HG03139 (cell line): ENCODE data around the gene TRIM47.

Experiments used
- ATAC-seq: cut with Tn5 transposase; IDR thresholded peaks from one replicate; pipeline ENCODE4 v1.9.1; 2021; ENCODE audit not compliant: unreplicated experiment

The TRIM47 gene, protein sequence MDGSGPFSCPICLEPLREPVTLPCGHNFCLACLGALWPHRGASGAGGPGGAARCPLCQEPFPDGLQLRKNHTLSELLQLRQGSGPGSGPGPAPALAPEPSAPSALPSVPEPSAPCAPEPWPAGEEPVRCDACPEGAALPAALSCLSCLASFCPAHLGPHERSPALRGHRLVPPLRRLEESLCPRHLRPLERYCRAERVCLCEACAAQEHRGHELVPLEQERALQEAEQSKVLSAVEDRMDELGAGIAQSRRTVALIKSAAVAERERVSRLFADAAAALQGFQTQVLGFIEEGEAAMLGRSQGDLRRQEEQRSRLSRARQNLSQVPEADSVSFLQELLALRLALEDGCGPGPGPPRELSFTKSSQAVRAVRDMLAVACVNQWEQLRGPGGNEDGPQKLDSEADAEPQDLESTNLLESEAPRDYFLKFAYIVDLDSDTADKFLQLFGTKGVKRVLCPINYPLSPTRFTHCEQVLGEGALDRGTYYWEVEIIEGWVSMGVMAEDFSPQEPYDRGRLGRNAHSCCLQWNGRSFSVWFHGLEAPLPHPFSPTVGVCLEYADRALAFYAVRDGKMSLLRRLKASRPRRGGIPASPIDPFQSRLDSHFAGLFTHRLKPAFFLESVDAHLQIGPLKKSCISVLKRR

GRCh38 chr17:75878174-75878998 lies at the start of gene TRIM47:
TSS of gene TRIM47 (minus strand) at chr17:75878581. CDS start at chr17:75878548, 33 bp downstream.
- ATAC-seq = peak; percentile 11

DNA sequence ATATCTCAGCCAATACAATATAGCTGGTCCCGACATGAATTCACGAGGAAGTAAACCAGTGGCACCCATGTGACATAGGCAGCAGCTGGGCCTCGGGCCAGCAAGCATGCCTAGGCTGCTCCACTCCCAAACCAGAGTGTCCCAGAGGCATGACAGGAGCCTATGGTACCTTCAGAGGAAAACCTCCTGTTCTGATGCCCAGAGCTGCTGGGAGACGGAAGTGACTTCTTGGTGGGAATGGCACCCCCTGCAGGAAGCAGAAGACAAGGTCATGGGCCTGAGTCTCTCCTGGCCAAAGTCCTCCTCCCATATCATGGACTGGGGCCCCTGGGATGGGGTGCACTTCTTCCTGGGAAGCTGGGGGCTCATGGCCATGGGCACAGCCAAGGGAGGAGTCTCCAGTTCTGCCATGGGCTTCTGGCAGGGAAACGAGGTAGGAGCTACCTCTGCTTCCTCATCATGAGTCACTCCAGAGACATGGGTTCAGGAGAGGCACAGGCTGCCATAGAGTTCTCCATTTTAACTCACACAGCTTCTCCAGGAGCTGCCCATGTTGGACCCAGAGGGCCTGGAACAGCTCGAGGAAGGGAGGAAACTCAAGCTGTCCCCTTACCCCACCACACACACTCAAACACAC lies 49.0 kb upstream of the TRIM47 start:
- ATAC-seq = no peak

- ATAC-seq = no peak
Measured at GRCh38 chr17:75926456-75926855, 48.1 kb upstream of the TRIM47 start.

GRCh38 chr17:75925912-75926311 lies 47.5 kb upstream of the TRIM47 start:
- ATAC-seq = no peak

DNA sequence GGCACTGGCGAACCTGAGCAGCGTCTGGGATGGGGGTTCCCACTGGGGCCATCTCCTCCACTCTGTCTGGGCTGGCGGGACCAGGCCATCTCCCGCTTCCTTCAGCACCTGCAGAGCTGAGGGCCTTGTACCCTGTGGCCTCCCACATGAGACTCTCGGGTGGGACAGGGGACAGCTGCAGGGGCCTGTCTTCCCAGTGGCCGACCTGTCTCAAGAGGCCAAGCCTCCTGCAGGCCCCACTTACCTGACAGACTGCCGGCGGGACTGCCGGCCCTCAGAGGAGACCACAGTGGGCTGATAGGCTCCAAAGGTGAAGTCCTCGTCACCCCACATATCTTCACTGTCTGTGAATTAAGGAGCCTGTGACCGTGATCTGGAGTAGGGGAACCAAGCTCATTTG lies 46.7 kb upstream of the TRIM47 start:
- no peak for ATAC-seq

GRCh38 chr17:75922963-75923874 lies 44.8 kb upstream of the TRIM47 start:
- ATAC-seq = no peak

- no peak for ATAC-seq
Measured at GRCh38 chr17:75922173-75922961, 44.0 kb upstream of the TRIM47 start.

DNA sequence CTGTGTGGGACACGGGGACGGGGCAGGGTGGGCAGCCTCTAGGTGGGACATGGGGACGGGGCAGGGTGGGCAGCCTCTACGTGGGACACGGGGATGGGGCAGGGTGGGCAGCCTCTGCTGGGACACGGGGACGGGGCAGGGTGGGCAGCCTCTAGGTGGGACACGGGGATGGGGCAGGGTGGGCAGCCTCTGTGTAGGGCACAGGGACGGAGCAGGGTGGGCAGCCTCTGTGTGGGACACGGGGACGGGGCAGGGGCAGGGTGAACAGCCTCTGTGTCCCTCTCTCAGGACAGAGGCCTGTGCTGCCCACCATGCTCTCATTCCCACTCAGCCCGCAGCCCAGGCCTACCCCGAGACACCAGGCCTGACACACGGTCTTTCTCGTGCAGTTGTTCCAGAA lies 43.2 kb upstream of the TRIM47 start:
- no peak for ATAC-seq

DNA sequence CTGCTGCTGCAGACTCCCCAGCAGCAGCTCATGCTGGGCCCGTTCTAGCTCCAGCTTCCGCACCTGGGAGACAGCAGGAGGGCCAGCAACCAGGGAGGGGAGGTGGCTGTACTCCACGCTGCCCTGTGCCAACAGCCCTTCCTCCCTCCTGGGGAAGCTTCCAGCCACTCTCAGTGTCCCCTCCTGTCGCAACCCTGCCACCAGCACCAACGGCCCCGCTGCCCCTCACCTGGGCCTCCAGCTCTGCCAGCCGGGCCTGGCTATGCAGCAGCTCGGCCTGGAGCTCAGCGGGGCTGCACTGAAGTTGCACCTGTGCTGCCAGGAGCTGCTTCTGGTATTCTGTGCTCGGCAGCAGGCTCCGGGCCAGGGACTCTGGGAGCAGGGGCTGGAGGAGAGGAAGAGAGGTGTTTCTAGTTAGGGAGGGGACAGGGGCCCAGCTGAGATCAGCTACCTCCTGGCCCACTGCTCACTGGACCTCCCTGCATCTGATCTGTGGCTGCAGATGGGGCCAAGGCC lies 41.7 kb upstream of the TRIM47 start:
- no peak for ATAC-seq

DNA sequence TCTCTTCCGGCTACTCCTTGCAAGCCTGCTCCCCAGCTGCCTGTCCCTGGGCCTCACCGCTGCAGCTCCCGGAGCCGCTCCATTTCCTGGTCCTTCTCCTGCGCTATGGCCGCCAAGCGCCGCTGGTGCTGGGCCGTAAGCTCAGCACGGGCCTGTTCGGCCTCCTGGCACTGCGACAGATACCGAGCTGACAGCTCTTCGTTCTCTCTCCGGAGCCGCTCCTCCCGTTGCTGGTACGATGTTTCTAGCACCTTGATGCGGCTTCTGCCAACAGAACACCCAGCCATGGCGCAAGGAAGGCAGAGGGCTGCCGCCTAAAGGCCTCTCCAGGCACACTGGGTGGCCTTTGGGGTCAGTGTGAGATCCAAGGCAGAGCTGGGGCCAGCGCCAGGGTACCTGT lies 41.2 kb upstream of the TRIM47 start:
- ATAC-seq = no peak

DNA sequence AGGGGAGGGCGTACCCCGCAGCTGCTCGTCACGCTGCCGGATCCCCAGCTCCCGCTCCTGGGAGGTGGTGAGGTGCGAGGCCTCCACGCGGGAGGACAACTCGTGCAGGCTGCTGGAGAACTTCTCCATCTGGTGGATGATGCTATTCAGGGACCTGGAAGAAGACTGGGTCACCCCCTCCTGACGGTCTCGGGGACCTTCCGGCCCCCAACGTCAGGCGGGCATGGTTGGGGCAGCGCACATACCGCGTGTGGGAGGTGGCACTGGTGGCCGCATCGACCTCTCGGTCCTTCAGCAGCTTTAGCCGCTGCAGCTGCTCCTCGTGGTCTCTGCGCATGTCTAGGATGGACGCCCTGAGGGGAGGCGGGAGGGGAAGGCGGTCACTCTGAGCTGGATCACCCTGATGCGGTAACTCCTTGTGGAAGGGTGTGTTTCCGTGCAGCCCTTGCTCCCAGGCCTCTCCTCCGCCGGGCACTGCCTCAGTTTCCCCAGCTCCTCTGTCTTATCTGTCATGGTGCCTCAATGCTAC lies 39.6 kb upstream of the TRIM47 start:
- no peak for ATAC-seq

GRCh38 chr17:75917141-75917916 lies 38.9 kb upstream of the TRIM47 start:
- ATAC-seq = no peak

DNA sequence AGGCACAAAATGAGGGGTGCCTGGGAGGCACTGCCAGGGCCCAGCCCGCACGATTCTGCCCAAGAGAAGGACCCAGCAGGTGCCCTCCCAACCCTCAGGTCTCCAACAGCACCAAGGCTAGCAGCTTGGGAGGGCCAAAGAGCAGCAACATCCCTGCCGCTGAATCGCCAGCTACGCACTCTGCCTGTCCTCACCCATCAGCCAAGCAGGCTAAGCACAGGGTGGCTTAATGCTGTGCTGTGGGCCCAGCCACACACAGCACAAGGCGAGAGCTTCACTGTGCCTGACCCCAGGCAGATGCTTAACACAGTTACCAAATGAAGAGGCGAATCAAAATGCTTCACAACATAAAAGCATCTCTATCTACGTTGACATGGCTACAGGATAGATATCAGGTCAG lies 36.9 kb upstream of the TRIM47 start:
- ATAC-seq = no peak

DNA sequence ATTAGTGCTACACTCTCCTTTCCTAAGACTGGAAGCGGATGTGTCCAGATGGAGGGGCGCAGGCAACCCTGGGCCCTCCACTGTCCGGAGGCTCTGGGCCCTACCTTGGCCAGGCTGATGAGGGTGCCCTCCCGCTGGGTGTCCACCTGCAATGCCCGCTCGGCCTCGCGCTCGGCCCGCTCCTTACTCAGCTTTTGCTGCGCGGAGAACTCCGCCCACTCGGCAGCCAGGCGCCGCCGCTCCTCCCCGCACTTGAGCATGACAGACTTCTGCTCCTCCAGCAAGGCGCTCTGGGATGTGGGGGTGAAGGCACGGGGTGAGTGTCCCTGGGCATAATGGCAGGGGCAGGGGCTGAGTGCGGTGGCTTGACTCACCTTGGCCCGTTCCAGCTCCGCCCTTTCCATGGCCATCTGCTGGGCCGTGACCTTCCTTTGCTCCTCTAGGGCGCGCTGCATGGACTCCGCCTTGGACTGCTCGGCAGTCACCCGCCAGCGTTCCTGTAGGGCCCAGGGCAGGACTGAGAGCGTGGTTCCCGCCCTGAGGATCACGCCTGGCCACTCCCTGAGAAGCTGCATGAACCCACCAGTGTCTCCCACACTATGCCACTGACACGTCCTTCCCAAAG lies 36.4 kb upstream of the TRIM47 start:
- no peak for ATAC-seq

GRCh38 chr17:75913537-75914210 lies 35.3 kb upstream of the TRIM47 start:
- no peak for ATAC-seq

DNA sequence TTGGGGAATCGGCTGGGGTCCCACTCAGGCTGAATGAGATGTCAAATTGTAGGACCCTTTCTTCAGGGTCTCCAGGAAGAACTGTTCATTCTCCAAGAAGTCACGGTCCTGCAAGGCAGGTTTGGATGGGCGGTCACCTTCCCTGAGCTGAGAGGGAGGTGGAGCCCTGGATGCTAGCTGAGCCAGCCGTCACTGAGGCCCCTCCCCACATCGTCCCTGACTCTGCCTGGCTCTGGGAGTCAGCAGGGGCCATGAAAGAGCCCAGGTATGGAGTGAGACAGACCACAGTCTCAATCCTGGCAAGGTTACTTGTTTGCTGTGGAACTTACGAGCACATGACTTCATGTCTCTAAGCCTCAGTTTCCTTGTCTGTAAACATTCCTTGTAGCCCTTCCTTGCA lies 32.3 kb upstream of the TRIM47 start:
- no peak for ATAC-seq

DNA sequence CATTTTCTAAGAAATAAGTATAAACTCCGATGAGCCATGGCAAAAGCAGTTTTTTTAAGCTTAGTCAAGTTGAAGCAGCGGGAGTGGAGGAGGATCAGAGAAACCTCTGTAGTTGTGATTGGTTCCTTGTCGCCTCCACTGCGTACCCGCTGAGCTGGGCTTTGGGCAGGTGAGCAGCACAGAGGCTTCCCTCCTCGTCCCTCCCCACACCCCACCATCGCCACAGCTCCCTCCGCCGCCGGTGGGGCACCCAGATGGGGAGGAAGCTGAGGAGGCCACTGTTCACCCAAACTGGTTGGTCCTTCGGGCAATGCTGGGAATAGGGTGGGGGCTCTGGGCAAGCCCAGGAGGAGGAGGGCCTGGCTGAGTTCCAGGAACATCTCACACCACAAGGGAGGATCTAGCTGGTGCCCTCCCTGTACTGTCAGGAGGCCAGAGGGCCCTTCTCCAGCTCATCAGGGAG lies 31.5 kb upstream of the TRIM47 start:
- ATAC-seq = no peak
